Stimulated activated CD4-positive, alpha-beta T cell treated with anti-CD3 and anti-CD28 coated beads, Interleukin-12 subunit alpha, Interleukin-12 subunit beta, amount 100 ng/mL, for 24 hours (primary cell): ENCODE measurements around the gene PFKFB3.
"Not testable (repeated sequence)": the region's sequence is repeated elsewhere in the genome, so short reads cannot be mapped to it uniquely, and the experiment has no call there.

Source experiments
- DNase-seq, 2 experiments: peaks; one replicate each; pipeline ENCODE4 v3.0.0-alpha.2; 2020; ENCODE audit warnings: low read depth in 2 of 2

PFKFB3 gene

GRCh38 chr10:6202098-6202683 lies 541 bp upstream of the PFKFB3 start:
- DNase-seq = peak in 1 of 2 experiments; percentile 11

DNA sequence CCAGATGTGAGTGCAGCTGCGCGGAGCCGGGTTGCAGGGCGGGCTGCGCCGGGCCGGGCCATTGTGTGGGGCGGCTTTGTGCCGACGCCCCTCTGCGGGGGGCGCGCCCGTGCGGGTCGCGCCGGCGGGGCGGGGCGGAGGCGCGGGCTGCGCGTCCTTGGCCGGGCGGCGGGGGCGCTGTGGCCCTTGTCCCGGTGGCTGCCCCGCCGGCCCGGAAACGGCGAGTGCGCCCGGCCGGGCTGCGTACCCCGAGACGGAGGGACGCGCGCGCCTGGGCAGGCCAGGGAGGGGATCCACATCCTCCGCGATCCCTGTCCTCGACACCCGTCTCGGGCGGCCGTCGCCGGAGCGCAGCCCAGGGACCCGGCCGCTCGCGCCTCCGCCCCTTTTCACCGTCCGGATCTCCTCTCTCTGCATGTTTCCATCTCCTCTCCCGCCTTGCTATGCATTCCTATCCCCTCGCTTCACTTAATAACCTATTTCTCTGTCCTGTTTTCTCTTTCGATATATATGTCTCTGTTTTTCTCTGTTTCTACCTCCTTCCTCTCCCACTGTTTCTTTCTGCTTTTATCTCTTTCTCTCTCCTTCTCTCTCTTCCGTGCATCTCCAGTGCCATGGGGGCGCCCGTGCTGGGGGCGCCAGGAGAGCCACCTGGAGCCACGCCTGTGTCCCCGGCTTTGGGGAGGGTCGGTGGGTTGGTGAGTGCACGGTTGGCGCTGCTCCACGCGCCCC lies 765 bp downstream of the PFKFB3 start:
- DNase-seq = peak in 1 of 2 experiments; percentile 13

DNA sequence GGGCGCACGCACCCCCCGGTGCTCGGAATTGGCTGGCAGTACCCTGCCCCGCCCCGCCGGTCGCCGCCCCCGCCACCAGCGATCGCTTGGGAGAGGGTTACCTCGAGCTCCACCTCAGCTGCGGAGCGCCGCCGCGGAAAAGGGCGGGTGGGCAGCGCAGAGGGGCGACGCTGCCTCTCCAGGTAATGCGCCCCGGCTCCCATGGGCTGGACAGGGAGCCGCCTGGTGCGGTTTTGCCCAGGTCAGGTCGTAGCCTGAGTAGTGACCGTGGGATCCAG lies 1.3 kb downstream of the PFKFB3 start:
- peak; percentile 33 to 69 for DNase-seq

GRCh38 chr10:6204341-6205191 lies 1.8 kb downstream of the PFKFB3 start:
- DNase-seq = no peak

DNA sequence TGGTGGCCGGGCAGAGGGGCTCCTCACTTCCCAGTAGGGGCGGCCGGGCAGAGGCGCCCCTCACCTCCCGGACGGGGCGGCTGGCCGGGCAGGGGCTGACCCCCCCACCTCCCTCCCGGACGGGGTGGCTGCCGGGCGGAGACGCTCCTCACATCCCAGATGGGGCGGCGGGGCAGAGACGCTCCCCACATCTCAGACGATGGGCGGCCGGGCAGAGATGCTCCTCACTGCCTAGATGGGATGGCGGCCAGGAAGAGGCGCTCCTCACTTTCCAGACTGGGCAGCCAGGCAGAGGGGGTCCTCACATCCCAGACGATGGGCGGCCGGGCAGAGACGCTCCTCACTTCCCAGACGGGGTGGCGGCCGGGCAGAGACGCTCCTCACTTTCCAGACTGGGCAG lies 3.8 kb downstream of the PFKFB3 start:
- DNase-seq = not testable (repeated sequence)

- DNase-seq = no peak
Observed at GRCh38 chr10:6207658-6208057, 4.9 kb downstream of the PFKFB3 start.

GRCh38 chr10:6208799-6209235 lies 6.1 kb downstream of the PFKFB3 start:
- DNase-seq = no peak

DNA sequence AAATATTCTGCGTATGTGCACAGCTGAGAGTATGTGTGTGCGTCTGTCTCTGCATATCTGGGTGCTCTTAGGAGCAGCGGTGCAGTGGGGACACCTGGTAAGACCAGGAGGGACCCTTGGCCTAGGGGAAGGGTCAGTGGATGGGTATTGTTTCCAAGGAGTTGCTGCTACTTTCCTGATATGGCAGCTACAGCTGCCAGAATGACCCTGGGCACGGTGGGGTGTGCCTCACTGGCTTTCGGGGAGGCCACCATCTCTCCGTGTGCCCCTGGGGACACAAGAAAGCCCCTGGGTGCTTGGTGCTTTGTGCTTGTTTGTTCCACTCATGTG lies 8.6 kb downstream of the PFKFB3 start:
- no peak for DNase-seq

DNA sequence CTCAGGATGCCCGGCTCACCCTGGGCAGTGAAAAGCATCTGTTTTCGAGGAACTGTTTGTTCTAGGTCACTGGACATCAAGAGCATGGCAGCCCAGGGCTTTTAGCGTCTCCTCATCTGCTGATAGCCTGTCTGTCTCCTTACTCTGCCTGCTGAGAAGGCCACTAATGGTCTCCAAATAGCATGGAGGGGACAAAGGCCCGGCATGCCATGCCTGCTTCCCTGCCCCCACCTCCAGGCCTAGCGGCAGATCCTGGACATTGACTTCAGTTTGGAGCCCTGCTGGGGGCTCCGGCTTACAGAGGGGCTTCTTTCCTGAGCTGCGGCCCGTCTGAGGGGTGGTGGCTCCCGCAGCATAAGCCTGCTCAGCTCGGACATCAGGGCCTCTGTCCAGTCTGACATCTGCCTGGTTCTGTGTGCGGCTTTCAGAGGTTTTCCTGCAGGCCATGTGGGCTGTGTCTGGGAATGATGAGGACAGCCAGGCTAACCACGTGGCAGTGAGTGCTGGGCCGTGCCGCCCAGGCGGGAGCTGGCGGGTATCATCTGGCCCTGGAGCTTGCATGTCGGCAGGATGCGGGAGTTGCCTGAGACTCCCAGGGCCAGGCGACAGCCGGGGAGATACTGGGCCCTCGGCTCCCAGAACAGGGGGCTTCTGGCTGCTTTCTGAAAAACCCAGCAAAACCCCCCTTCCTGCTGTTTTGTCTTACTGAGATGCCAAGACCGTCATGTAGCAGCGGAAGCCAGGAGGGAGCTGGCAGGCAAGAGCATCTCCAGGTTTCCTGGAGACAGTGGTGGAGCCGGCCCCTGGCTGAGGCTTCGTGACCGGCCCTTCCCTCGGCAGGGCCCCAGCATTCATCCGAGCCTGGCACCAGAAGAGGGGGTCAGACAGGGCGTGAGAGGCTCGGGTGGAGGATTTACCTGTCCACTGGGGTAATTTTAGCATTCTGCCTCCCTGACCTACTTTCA lies 9.2 kb downstream of the PFKFB3 start:
- DNase-seq = no peak

GRCh38 chr10:6212806-6213205 lies 10.1 kb downstream of the PFKFB3 start:
- no peak for DNase-seq

DNA sequence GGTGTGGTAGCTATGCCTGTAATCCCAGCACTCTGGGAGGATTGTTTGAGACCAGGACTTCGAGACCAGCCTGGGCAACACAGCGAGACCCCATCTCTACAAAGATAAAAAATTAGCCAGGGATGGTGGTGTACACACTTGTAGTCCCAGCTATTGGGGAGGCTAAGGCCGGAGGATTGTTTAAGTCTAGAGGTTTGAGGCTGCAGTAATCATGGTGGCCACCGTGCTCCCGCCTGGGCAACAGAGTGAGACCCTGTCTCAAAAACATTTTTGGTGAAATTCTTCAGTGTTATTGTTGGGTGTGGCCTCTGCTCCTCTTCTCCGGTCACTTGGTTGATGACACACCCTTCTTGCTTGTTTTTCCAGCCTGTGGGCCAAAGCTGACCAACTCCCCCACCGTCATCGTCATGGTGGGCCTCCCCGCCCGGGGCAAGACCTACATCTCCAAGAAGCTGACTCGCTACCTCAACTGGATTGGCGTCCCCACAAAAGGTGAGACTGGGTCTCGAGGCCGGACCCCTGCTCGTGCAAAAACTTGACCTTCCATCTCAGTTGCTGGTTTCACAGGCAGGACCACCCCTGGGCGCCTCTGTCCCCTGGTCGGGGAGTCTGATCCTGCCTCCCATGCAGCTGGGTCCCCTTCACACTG lies 10.6 kb downstream of the PFKFB3 start:
- DNase-seq = no peak

DNA sequence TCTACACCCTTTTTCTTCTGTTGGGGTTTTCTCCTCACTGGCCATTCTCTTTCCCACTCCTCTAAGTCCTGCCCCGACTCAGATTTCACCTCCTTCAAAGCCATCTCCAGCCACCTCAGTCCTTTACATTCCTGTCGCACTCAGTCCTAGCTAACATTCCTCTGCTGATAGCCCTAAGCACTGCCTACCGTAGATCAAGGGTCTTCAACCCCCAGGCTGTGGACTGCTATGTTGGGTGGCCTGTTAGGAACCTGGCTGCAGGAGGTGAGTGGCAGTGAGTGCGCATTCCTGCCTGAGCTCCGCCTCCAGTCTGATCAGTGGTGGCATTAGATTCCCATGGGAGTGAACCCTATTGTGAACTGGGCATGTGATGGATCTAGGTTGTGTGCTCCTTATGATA lies 11.2 kb downstream of the PFKFB3 start:
- no peak for DNase-seq

DNA sequence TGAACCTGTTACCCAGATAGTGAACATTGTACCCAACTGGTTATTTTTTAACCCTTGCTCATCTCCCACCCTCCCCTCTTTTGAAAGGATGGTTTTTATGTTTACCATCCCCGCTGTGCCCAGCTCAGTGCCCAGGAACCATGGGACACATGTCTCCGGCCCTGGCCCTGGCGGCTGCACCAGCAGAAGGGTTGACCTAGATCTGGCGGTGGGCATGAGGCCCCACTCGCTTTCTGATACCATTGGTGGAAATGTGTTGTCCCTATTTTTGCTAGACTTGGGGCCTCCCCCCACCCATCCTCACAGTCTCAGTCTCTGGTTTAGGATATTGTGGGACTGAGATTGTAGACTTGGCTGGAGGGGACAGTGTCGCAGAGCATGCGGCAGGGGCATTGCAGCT lies 11.9 kb downstream of the PFKFB3 start:
- DNase-seq = no peak

GRCh38 chr10:6215241-6215640 lies 12.5 kb downstream of the PFKFB3 start:
- DNase-seq = no peak

GRCh38 chr10:6215683-6216484 lies 13.2 kb downstream of the PFKFB3 start:
- no peak for DNase-seq

GRCh38 chr10:6216916-6217315 lies 14.2 kb downstream of the PFKFB3 start:
- DNase-seq = no peak

DNA sequence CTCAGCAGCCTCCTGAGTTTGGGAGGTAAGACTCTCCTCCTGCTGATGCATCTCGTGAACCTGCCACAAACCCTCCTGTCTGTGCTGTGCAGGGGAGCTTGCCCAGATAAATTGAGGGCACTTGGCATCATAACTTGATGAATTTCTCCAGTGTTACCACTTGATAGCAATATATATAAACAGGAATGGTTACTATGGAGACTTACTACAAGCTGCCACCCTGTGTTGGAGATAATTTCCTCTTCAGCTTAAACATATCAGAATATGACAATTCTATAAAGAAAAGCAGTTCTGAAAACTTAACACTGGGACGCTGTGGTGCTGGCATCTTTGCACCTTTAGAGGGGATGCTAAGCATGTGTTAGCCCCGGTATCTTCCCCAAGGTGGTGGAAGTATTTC lies 14.9 kb downstream of the PFKFB3 start:
- no peak for DNase-seq

DNA sequence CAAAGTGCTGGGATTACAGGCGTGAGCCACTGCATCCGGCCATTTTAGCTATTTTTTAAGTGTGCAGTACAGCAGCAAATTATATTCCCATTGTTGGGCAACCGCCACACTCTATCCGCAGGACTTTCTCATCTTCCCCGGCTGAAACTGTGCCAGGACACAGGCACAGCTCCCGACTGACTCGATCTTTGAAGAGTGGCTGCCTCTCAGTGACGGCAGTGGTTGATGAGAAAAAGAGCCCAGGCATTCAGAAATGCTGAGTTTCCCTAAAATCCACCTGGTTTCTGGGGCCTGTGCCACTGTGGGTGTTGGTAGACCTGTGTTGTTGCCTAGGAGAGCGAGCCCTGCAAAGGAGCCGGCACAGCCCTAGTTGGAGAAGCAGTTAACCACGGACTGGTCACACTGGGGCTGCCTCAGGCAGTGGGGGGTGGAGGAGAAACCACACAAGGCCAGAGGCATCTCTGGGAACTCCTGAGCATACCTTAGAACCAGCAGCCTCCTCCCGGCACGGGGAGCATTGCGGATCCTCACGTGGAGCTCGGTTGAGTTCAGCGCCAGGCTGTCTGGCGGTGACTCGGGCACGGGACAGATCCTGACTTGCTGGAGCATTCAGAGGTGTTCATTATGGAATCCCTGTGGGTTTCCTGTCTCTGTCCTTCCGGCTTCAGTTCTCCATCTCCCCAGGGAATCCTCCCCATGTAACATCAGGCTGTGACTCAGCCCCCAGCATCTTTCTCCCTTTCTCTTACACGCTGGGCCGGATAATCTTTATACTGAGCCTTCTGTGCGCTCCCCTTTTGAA lies 16.2 kb downstream of the PFKFB3 start:
- no peak for DNase-seq

DNA sequence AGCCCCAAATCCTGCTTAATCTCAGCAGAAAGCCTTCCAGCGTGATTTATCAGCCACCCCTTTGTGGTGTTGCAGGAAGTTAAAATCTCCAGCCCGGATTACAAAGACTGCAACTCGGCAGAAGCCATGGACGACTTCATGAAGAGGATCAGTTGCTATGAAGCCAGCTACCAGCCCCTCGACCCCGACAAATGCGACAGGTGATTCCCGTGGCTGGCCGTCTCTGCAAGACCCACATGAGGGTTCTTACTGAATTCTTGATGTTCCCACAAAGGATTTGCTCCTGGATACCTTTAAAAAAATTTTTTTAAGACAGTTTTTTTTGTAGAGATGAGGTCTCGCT lies 16.7 kb downstream of the PFKFB3 start:
- no peak for DNase-seq
